HepG2 (cell line): ENCODE data around the gene DUS3L. TPM values are rescaled to one million over a fixed set of nuclear protein-coding genes. Genes with fewer than 3 reads are reported as not detected.

Experiments
- ATAC-seq: fragments of 200-7000 bp; cut with Tn5 transposase; 3 replicates; pipeline ENCODE4 v1.9.1; 2020; ENCODE audit warnings: mild to moderate bottlenecking, moderate library complexity
- BruUV-seq: library from RNA; stranded (reverse); fragments of 400-500 nt; replicated peaks from 2 replicates; lab custom pipeline; 2021; lab: Mats Ljungman, UMichigan
- CTCF ChIA-PET: fragments of 300-600 bp; formaldehyde crosslinking; extraction: SDS; loops from one replicate; lab custom pipeline; 2021; ENCODE audit warnings: low total read pairs, inconsistent platforms, low intra/inter-chr PET ratio; lab: Yijun Ruan, JAX
- POLR2A ChIA-PET: fragments of 350-600 bp; sonication (Branson Sonifier 250); formaldehyde crosslinking; loops from one replicate; lab custom pipeline; 2020; ENCODE audit warnings: antibody characterized with exemption, inconsistent platforms; lab: Yijun Ruan, JAX
- DNase-seq: peaks from one replicate; pipeline ENCODE4 v3.0.0-alpha.2; 2015; ENCODE audit warnings: low spot score
- FAIRE-seq: peaks from 3 replicates; lab custom pipeline; 2011; peaks lifted over from hg19 to GRCh38; lab: Jason Lieb, UNC
- H2AFZ ChIP-seq: one replicate; pipeline ENCODE4 v1.6.1; 2011; ENCODE audit warnings: low read length, inconsistent platforms
- H3K27ac ChIP-seq: fragments of 300-600 bp; 3 replicates; pipeline ENCODE4 v1.8.0; 2011; ENCODE audit warnings: mixed run types, mild to moderate bottlenecking, mixed read lengths, low read length, inconsistent platforms; ENCODE audit not compliant: insufficient read depth; ENCODE audit errors: extremely low read length
- H3K27me3 ChIP-seq, 2 experiments: fragments of 200-600 bp in 1 of 2; 2 replicates in 1 of 2; 3 replicates in 1 of 2; pipeline versions ENCODE4 v1.6.0 to v1.8.0; 2011; ENCODE audit warnings: low read length in 2 of 2, mild to moderate bottlenecking in 2 of 2, moderate library complexity in 2 of 2, inconsistent platforms in 1 of 2; ENCODE audit not compliant: insufficient read depth in 2 of 2, control insufficient read depth in 1 of 2
- H3K36me3 ChIP-seq, 2 experiments: fragments of 200-600 bp in 1 of 2; replicated peaks in 1 of 2; 2 replicates in 1 of 2; 3 replicates in 1 of 2; pipeline versions ENCODE4 v1.5.1 to v1.8.0; 2011; ENCODE audit warnings: low read length in 2 of 2, inconsistent platforms in 1 of 2; ENCODE audit not compliant: insufficient read depth in 2 of 2, control insufficient read depth in 1 of 2
- H3K4me1 ChIP-seq: 2 replicates; pipeline ENCODE4 v1.5.1; 2012; ENCODE audit warnings: low read length, inconsistent platforms; ENCODE audit not compliant: insufficient read depth
- H3K4me2 ChIP-seq: 2 replicates; pipeline ENCODE4 v1.6.0; 2011; ENCODE audit warnings: low read depth, low read length, inconsistent platforms
- H3K4me3 ChIP-seq, 3 experiments: fragments of 200-600 bp in 1 of 3; sonication (generic), shearing (Covaris generic) in 1 of 3; replicated peaks in 1 of 3; 2 replicates each; pipeline ENCODE4 v1.5.1; 2011 to 2016; ENCODE audit warnings: low read length in 3 of 3, inconsistent platforms in 2 of 3, low read depth in 2 of 3, mild to moderate bottlenecking in 2 of 3, control low read depth in 1 of 3, mixed read lengths in 1 of 3; ENCODE audit not compliant: insufficient read depth in 1 of 3
- H3K79me2 ChIP-seq: one replicate; pipeline ENCODE4 v1.6.1; 2011; ENCODE audit warnings: low read length, inconsistent platforms; ENCODE audit not compliant: insufficient read depth
- H3K9ac ChIP-seq: 2 replicates; pipeline ENCODE4 v1.6.0; 2011; ENCODE audit warnings: mild to moderate bottlenecking, low read depth, low read length, inconsistent platforms; ENCODE audit not compliant: insufficient read depth
- H3K9me3 ChIP-seq: 2 replicates; pipeline ENCODE4 v1.5.1; 2012; ENCODE audit warnings: mild to moderate bottlenecking, low read length
- H4K20me1 ChIP-seq: 2 replicates; pipeline ENCODE4 v1.6.0; 2011; ENCODE audit warnings: inconsistent platforms, mild to moderate bottlenecking, low read length, moderate library complexity; ENCODE audit not compliant: insufficient read depth
- AGO2 ChIP-seq: fragments of 200-400 bp; formaldehyde crosslinking; optimal IDR thresholded peaks from 2 replicates; pipeline ENCODE3; 2017; ENCODE audit warnings: mild to moderate bottlenecking, low read depth, low read length, moderate library complexity
- ELF4 ChIP-seq: sonication (generic); formaldehyde crosslinking; IDR thresholded peaks from 2 replicates; pipeline ENCODE4 v1.5.0; 2020; ENCODE audit warnings: missing genetic modification reagents, mild to moderate bottlenecking, moderate library complexity, borderline replicate concordance
- FOXO1 ChIP-seq: sonication (generic); formaldehyde crosslinking; IDR thresholded peaks from 2 replicates; pipeline ENCODE4 v1.4.0; 2020; ENCODE audit warnings: missing genetic modification reagents
- GABPA ChIP-seq, 2 experiments: IDR thresholded peaks; 2 replicates each; pipeline ENCODE4 v1.6.1; 2011 to 2016; ENCODE audit warnings: low read depth in 2 of 2, low read length in 1 of 2, missing biosample characterization in 1 of 2, missing genetic modification characterization in 1 of 2
- RFXANK ChIP-seq: IDR thresholded peaks from 2 replicates; pipeline ENCODE4 v1.6.1; 2016
- SKI ChIP-seq: fragments of 450-650 bp; IDR thresholded peaks from one replicate; pipeline ENCODE4 v1.6.1; 2018; ENCODE audit warnings: mild to moderate bottlenecking; ENCODE audit not compliant: partially characterized antibody
- SRSF9 ChIP-seq: fragments of 200-400 bp; formaldehyde crosslinking; IDR thresholded peaks from 2 replicates; pipeline ENCODE4 v1.6.1; 2018; ENCODE audit warnings: borderline replicate concordance, mild to moderate bottlenecking, low read depth, low read length; ENCODE audit not compliant: insufficient read depth, poor library complexity, severe bottlenecking
- ZNF230 ChIP-seq: sonication (generic); formaldehyde crosslinking; IDR thresholded peaks from 2 replicates; pipeline ENCODE4 v1.4.0; 2020; ENCODE audit warnings: mild to moderate bottlenecking, missing genetic modification reagents
- ZNF34 ChIP-seq: sonication (generic); formaldehyde crosslinking; IDR thresholded peaks from 2 replicates; pipeline ENCODE4 v1.4.0; 2020; ENCODE audit warnings: mild to moderate bottlenecking, missing genetic modification reagents, borderline replicate concordance
- WGBS: methylation state at CpG from one replicate; pipeline ENCODE4 v1.1.6; 2017; ENCODE audit warnings: low lambda C conversion rate; 5-methylcytosine and 5-hydroxymethylcytosine counted together
- in situ Hi-C: cut with HindIII; loops from 2 replicates; pipeline ENCODE4 v1.10.0; 2017; ENCODE audit warnings: low pct_unique_long_range_greater_than_20kb; ENCODE audit not compliant: extremely low pct_ligation_motif_present
- intact Hi-C: fragments of 100-400 bp; cut with micrococcal nuclease; formaldehyde crosslinking; loops from one replicate; pipeline ENCODE4 v1.10.0; 2022; ENCODE audit not compliant: unreplicated experiment
- polyA plus RNA-seq, 8 experiments: library from polyadenylated mRNA; depleted of rRNA in 3 of 8; stranded (reverse) in 7 of 8; unstranded in 1 of 8; fragments of >200 nt; fragmentation: Illumina TruSeq in 4 of 8; extraction: Trizol in 4 of 8; gene quantifications; 2 replicates each; pipeline versions ENCODE4 v1.2.1 to v1.2.3, GENCODE V29; 2011 to 2016; ENCODE audit warnings: low read depth in 4 of 8, missing spikeins in 1 of 8, mixed read lengths in 1 of 8; ENCODE audit not compliant: insufficient read depth in 1 of 8
- total RNA-seq, 5 experiments: library from RNA; depleted of rRNA; stranded (reverse); fragments of >200 nt; fragmentation: Illumina TruSeq; extraction: Trizol; gene quantifications; 2 replicates each; pipeline ENCODE4 v1.2.3, GENCODE V29; 2016; ENCODE audit warnings: low read depth in 1 of 5
- TF ChIP-seq, protein P1 (sequence below): sonication (generic); formaldehyde crosslinking; IDR thresholded peaks from 2 replicates; pipeline ENCODE4 v1.8.0; 2022; ENCODE audit warnings: missing genetic modification reagents, mild to moderate bottlenecking, borderline replicate concordance

The DUS3L gene
- total and polyA plus RNA-seq, 2 of the 13 experiments (the other 11 are each of a cell fraction or from before 2014, with no cell fraction given) = 13.3 to 25.1 TPM

DNA sequence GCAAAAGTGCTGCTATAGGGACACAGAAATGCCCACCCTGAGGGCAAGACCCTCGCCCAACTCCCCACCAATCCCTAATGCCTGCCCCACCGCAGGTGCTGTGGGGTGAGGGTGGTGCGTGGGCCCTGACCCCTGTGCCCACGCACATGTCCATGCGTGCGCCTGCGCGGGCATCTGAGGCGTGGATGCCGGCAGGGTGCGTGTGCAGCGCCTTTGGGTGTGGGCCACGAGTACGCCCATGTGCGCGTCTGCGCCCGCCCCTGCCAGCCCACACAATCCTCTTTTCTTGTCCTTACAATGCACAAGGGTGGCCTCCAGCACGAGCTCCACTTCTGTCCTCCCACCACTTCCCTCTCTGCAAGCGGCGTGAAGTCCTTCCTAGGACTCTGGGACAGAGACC lies 34.2 kb upstream of the DUS3L start (continued):
- TF ChIP-seq AGO2 = peak; percentile 56
- TF ChIP-seq RFXANK (CRISPR knock-in tag) = no peak

DNA sequence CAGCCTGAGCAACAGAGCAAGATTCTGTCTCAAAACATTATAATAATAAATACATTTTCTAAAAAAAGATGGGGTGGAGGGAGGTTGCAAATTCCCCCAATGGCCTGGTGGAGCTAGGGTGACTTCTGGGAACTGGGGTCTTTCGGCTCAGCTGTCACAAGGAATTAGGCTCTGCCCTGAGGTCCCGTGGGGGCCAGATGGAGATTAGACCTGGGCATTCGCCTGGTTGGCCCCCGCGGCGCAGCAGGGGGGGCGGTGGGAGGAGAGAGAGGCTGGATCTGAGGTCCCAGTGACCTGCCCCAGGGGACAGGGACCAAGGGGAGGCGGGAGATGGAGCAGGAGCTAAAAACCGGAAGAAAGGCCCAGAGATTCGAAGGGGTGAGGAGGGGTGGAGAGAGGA lies 33.8 kb upstream of the DUS3L start:
- Histone ChIP-seq H3K27me3 (no peaks in the 10 kb centered on the region; a peak in 1 of 5 replicates), H4K20me1 (peaks cover 2% of the 10 kb centered on the region; the same call in 1 of the 2 replicates), H3K4me2 (no peak overlapping the region), H3K4me1 (peaks cover 57% of the 10 kb centered on the region), H3K36me3 (no peaks in the 10 kb centered on the region), H3K79me2 (peaks cover 12% of the 10 kb centered on the region), H3K4me3 (no peak overlapping the region), H2AFZ (no peak overlapping the region), H3K27ac (no peak overlapping the region), H3K9ac (no peak overlapping the region)
- BruUV-seq = no TSS peak
- WGBS = 98% methylated on average over 10 of the region's 10 CpGs
- in situ Hi-C loops = no loop called here
- DNase-seq = no peak
- ATAC-seq = no peak
- TF ChIP-seq ELF4 (no peak), SKI (no peak), ZNF34 (no peak), GABPA (IDR thresholded peaks at IDR 0.05; ENCODE audit: low read depth, low read length) (no peak), GABPA (CRISPR knock-in tag; IDR thresholded peaks at IDR 0.05; ENCODE audit: low read depth) (no peak), SRSF9 (no peak), FOXO1 (no peak), ZNF230 (no peak)
- TF ChIP-seq, protein P1, sequence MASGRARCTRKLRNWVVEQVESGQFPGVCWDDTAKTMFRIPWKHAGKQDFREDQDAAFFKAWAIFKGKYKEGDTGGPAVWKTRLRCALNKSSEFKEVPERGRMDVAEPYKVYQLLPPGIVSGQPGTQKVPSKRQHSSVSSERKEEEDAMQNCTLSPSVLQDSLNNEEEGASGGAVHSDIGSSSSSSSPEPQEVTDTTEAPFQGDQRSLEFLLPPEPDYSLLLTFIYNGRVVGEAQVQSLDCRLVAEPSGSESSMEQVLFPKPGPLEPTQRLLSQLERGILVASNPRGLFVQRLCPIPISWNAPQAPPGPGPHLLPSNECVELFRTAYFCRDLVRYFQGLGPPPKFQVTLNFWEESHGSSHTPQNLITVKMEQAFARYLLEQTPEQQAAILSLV = no peak
- TF ChIP-seq, all 625 proteins: peak for 0
- ChIA-PET CTCF (no interaction called here), POLR2A (interaction anchor here (1.1 kb wide), 1 partner anchor 80 kb away, joined by 3 read pairs; the partner anchor contains the start of gene VMAC)
- H3K9me3 ChIP-seq = no peaks in the 10 kb centered on the region
- intact Hi-C loops = loop anchor here (5.0 kb wide), 1 partner anchor 48 kb away; the partner anchor contains the start of gene FUT5
- no peak for FAIRE-seq
